NCI-H1417 (cell line): ENCODE measurements around the gene SPRR5.

Experiments used
- DNase-seq, 3 experiments: peaks; one replicate each; lab custom pipeline; 2025; lab: John Stamatoyannopoulos, UW

The SPRR5 gene

DNA sequence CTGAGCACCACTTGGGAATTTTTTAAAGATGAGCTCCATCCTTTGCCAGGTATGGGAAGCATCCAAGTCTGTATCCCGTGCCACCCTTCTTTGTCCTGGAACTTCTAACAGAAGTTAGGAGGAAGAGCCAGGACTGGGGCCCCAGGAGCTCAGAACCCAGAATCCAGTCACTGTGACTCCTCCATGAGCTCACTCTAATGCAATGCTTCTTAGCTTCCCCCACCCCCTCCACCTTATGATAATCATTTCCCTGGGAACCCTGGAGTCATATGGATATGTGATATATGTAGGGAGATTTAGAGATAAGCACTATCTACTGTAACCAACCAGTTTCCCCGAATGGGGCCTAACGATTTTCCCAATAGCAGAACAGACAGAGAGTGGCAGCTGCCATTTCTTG is 758 bp upstream of the SPRR5 start:
- DNase-seq: no peak

DNA sequence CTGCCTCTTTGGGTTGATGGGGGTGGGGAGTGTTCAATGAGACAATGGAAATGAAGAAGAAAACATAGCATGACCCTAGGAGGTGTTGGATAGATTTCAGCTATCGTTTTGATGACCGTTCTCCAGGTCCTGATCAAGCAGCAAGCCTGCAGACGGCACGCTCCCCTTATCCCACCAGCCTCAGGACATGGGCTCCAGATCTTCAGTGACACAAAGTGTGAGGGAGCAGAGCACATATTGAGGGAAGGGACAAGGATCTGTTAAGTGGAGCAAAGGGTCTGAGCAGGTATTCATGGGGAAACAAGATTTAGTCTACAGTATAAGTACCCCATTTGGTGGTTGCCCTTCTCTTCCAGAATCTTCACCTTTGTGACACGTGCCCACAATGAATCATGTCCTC is 4.7 kb downstream of the SPRR5 start:
- no peak for DNase-seq

DNA sequence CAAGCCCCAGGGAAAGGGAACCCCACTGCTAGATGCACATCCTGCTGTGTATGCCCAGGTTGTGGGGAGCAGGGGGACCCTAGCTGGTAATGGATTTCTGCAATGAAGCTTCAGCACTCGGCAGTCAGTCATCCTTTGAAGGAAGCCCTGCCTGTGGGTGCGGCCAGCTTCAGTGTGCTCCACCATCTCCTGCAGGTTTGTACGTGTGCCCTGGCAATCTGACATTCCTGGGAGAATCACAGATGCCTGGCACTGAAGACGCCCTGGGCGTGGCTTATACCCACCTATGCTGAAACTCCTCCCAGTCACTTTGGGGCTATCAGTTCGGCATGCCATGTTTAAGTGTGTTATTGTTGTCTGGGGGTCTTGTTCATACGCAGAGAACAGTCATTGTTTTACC is 6.8 kb downstream of the SPRR5 start:
- DNase-seq: no peak

DNA sequence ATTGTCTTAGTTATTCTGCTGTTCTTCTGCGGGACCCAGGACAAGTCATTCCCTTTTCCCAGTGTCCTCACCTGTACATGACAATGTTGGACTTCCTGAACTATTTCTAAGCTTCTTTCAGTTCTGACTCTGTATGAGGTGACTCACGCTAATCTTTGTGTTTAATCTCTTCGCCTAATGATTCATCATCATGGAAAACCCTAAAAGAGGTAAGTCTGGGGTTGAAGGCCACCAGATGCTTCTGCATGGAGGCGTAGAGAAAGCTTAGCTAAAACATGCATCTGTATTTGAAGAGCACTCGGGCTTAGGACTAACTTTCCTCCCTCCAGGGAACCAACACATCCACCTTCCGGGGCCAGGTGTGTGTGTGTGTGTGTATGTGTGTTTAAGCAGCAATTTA is 7.4 kb downstream of the SPRR5 start:
- DNase-seq: no peak

DNA sequence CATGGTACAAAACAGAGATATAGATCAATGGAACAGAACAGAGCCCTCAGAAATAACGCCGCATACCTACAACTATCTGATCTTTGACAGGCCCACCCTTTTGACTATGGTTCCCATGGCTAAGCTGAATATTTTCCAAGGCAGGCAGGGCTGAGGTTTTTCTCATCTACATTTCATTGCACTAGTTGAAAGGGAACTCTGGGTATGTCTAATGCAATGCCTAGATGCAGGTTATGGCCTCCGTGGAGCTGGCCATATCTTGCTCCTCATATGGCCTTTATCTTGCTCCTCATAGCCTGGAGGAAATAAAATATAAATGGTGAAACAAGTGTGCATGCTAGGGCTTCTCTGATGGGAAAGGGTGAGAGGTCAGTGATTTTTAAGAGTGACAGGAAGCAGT is 10.6 kb downstream of the SPRR5 start:
- DNase-seq: no peak

DNA sequence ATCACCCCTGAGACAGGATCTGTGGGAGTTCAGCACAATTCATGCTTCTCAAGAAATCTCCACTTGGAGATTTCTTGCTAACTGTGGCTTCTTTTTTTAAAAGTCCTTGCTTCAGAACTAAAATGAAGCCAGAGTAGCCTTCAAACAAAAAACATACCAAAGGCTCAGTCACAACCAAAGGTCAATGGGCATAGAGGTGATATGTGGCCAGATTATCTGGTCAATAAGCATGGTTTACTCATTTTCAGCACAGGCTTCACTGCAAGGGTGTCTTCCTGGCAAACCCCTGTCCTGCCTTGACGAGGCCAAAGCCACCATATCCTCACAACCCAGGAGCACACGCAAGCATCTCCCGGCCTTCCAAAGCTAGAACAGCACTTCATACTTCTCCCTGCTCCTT is 12.3 kb downstream of the SPRR5 start:
- no peak for DNase-seq

DNA sequence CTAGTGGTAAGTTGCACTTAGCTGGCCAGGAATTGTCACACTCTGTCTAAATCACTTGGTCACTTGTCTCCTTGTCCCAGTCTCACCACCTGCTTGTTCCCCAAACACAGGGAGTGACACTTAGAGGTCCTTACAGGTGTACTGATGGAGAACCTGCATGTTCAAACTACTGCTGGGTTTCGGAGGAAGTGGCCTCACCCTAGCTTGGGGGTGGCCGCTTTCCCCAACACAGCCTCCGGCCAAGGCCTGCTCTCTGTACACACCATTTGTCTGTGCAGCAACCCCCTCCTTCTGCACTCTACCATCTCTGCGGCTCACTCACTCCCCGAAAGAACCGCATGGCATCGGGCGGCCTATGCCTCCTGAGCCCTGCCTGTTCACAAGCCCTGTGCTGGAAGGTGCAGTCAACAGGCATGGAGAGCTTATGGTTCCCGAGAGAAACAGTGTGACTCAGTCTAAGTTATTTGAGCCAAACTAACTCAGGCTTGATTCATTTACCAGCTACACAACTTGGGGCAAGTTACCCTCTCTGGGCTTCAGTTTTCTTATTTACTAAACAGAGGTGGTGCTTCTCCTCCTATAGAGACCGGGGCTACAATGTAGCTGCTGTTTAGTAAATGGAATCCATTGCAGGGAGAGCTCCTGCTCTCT is 12.9 kb downstream of the SPRR5 start:
- DNase-seq: peak in 1 of 3 experiments; percentile 43

DNA sequence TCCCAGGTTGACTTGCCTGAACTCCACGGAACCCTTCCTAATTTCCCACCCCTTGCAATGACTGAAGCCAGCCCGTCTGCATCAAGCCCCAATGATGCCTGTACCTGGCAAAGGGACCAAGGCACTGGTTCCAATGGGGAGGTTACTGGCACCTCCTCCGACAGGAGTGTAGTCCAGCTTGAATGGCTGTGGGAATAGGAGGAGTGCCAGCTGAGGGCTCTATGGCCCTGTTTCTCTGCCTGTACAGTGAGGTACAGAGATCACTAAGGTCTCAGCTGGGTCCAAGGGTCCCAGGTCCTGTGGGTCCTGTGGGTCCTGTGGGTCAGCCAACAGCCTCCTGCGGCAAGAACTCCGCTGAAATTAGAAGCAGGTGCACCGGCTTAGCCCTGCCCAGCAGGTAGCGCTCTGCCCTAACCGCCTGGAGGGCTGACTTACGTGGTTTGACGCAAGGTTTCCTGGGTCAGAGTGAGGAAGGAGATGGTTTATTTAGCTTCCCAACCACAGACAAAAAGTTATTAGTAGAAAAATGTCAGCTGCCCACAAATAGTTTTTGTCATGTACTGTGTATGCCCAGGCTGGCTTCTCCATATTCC is 13.5 kb downstream of the SPRR5 start:
- DNase-seq: no peak

DNA sequence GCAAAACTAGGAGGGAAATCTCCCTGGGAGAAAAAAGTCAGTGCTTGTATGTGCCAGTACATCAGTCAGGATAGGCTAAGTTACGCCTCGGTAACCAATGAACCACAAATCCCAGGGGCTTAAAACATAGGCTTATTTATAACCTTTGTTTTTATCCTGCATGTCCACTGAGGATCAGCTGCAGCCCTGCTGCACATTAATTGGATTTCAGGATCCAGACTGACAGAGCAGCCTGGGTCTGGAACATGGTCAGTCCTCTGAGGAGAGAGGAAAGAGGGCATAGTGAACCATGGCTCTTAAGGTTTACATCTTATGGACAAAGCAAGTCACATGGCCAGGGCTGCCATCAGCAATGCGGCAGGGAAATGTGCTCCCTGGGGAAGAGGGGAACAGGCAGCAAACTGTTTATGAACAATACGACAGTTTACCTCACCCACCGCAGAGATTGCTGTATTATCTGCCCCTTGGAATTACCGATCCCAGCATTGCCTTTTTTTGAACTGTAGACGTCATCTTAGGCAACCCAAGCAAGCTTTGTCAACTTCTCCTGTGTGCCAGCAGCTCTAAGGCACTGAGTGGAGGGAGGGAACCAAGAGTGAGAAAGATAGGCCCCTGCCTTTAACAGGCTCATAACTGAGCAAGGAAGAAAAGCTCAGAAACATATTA is 14.4 kb downstream of the SPRR5 start:
- no peak for DNase-seq

DNA sequence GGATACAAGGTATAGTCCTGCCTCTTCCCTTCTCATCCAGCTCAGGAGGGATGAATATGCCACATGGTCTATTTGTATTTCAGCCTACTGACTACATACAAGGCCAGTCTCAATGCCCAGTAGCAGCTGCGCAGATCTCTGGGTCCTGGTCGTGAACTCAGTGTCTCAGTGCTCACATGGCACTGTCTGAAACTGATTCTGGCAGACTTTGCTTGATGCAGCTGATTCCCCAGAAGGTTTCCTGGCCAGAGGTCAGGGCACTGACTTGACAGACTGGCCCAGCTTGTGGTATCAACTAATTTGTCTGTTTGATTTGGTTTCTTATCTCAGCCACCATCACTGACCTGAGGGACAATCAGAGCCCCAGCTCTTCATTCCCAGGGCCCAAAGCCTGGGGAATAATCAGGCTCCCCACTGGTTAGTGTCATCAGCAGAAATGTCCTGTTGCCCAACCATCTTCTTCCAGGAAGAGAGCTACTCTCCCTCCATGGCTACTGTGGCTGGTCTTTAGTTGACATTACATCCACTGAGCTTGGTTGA is 15.9 kb downstream of the SPRR5 start:
- DNase-seq: no peak

DNA sequence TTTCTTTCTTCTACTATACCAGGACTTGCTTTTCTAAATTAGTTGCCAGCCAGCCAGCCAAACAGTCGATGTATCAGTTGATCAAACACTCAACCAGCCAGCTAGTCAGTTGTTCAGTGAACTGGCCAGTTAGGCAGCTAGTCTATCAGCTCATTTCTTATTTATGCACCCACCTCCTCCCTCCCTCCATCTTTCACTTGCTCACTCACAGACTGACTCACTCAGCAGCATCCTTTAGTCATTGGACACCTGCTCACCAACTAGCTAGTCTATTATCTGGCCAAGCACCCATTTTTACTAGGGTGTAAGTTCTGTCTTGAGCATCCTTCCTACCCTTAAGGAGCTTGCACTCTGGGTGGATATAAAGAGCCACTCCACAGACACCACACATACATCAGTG is 17.5 kb downstream of the SPRR5 start:
- DNase-seq: no peak

DNA sequence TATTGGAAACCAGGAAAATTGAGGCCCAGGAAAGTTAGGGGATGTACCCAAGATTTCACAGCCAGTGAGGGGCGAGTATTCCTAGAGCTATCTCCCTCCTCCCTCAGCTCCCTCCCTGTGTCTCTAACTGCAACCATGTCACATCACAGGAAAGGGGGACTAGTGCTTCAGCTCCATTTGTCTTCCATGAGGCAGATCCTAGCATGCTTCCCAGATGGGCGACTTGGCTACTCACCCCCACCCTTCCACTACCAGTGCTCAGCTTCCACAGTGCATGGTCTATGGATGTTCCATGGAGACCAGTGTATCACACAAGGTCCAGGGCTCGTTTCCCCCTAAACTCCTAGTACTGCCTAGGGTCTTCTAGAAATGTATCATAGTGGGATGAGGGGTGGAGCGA is 18.8 kb downstream of the SPRR5 start:
- no peak for DNase-seq

DNA sequence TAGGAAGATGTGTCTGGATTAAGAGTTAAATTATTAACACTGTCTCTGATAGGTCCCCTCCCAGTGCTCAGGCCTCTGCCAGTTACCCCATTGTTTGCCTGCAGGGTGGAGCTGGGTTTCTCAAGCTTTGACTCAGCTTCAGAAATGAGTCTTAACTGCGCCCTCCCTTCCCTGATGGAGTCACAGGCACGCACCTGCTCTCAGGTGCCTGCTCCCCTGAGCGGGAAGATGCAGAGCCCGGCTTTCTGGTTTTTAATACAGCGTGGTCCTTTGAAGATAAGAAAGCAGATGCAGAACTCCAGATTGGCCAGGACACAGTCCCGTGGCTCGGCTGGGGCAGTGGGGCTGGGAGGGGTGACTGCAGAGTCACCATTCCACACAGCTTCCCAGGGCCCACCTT is 20.2 kb downstream of the SPRR5 start:
- DNase-seq: peak in 1 of 3 experiments; percentile 39

DNA sequence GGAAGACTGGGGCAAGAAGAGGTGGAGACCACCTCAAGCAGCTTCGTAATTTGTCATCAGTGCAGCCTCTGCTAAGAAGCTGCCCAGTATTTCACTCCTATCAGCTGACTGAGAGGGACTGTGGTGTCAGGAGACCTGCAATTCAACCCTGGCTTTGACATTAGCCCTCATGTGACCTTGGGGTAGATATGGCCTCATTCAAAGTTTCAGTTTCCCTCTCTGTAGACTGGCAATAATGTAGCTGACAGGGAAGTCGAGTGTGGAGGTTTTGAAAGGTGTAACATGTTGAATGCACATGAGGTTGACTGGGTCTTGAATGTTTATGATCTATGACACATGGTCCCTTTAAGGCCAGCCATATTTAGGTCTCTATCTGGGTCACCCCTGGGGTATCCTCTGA is 21.2 kb downstream of the SPRR5 start:
- DNase-seq: no peak

DNA sequence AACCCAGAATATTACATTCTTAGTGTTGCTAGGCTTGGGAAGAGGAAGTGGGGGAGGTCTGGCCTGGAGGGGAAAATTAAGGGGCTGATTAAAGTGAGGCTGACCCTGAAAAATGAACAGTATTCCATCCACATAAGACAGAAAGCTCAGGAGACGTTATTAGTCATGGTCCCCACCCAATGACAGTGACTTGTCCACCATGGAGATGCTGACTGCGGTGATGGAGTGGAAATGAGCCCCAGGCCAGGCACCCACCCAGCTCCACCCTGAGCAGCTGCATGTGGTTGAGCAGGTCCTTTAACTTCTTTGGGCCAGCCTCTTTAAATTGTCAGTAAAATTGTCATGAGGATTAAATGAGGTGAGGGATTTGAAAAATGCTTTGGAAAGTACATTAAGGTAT is 22.0 kb downstream of the SPRR5 start:
- DNase-seq: no peak

DNA sequence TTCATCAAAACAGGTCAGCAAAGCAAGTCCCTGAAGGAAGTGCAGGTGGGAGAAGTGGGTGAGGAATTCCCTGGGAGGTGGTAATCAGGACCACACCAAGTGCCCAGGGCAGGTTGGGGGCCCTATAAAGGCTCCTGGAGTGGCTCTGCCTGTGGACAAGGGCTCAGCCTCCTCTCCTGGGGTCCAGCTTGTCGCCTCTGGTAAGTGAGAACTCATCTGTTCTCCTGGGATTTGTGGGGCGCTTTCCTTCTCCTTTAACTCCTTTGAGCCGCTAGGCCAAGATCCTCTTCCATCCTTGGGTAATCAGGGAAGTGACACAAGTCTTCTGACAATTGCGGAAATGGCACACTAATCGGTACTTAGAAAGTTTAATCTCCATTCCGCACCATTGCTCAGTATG is 23.5 kb downstream of the SPRR5 start, which contains the start of gene SPRR4:
Gene SPRR4 (plus strand): TSS at position 154 of the 400 bp plus-strand sequence. CDS start 1,243 bp downstream, outside the sequence.
- DNase-seq: no peak

DNA sequence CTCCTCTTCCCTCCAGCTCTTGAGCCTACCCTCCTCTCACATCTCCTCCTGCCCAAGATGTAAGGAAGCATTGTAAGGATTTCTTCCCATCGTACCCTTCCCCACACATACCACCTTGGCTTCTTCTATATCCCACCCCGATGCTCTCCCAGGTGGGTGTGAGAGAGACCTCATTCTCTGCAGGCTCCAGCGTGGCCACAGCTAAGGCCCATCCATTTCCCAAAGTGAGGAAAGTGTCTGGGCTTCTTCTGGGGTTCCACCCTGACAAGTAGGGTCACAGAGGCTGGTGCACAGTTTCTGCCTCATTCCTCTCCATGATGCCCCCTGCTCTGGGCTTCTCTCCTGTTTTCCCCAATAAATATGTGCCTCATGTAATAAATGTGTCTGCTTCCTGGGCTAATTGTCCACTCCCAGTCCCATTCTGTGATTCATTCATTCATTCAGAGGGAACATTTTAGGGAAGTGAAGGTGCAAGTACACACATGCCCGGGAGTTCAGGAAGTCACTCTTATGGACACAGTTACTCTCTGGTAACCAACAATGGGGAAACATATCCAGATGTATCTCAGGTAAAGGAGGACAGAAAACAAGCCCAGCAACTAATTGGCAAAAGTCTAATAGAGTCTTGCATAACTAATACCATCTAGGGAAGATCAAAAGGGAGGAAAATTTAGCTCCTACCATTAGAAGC is 25.3 kb downstream of the SPRR5 start:
- DNase-seq: no peak

DNA sequence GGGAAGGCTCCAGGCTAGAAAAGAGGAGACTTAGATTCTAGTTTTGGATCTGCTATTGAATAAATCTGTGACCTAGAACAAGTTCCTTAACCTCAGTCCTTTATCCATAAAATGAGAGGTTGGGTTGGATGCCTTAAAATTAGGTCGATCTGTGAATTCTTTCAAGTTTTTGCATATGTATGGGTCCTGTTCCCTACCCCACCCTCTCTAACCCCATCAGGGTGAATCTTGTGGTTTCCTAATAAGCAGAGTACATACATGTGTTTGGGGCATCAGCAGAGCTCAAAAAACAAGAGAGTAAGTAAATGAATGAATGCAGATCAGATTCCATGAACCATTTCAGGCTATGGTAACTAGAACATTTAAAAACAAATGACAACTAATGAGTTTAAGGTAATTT is 29.7 kb downstream of the SPRR5 start:
- DNase-seq: no peak

DNA sequence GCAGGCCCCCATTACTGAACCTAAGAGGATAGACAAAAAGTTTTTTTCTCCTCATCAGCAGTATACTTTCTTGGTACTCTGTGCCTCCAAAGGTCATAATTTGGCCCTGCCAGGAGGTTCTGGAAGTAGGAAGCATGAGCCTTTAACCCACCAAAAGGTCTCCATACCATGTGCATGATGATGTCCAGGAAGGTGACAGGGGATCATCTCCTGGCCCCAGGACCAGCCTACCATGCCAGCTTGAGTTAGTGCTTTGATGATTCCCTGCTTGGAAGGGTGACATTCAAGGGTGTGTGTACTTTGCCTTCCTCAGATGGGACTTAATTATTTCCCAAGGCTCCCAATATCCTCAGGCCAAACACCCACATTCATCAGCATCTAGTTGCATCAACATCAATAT is 30.6 kb downstream of the SPRR5 start:
- DNase-seq: no peak

DNA sequence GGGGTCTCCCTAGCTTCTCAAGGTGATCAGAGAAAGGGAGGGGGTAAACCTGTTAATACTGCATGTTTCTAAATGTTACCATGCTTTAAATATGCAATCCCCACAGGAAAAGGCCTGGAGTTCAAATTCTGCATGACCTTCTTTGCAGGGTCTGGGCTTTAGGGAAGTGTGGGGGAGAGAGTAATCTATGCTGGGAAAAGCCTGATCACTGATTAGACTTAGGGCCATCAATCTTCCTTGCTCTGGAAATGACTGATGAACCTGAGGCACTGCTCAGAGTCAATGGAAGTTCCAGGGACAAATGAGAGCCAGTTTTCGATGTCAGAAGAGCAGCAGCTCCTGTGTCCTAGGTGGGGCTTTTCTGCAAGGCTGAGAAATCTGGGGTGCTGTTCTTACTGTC is 33.7 kb downstream of the SPRR5 start:
- DNase-seq: no peak

DNA sequence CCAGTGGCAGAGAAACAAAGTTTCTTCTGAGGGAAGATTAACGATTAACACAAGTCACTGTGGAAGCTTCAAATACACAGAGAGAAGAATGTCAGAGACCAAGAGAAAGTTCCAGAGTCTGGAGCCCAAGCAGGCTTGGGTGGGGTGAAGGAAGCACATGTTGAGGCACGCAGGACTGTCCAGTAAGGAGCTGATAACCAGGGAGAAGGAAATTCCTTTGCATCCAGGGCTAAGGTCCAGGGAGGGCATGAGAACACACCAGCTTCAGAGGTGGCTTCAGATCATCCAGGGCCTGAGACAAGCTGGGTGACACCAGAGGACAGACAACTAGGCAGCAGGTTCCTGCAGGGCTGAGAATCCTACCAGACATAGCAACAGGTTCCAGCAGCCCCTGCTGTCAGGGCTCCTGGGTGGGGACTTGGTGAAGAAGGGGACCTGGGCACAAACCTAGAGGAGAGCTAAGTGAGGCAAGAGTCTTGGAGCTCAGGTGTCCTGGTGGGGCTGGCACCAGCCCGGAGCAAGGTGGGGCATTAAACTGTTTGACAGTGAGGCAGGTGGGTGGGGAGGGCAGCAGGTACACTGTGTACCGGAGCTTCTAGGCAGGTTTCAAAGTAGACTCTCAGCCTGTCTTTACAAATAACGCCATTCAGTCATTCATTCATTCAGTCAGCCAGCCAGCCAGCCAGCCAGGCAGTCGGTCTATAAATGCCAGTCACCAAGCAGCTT is 34.3 kb downstream of the SPRR5 start:
- no peak for DNase-seq

DNA sequence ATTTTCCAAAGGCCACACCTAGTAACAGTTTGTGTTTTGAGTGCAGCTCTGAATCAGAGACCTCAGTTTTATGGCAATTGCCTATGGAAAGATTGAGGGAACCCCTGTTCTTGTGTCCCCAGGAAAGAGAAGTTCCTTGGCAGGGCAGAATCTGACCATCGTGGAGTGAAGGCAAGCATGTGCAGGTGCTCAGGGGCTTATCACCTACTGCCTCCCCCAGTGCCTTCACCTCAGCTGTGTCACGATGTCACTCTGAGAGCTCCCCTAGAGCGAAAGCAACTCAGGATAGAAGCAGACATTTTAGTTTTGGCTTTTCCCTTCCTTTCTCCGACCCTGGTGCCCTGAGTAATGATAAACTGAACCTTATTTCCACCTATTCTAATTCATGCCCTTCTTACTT is 35.1 kb downstream of the SPRR5 start:
- no peak for DNase-seq
